GM12875 (cell line): ENCODE data around the gene TOR4A.
A peak's percentile ranks its signal among the peaks of the same experiment; 100 is the strongest.

Experiments used
- H3K4me3 ChIP-seq: one replicate; pipeline ENCODE4 v1.5.1; 2011; ENCODE audit warnings: low read depth, low read length, control low read depth
- CTCF ChIP-seq: IDR thresholded peaks from 2 replicates; pipeline ENCODE4 v1.5.1; 2011; ENCODE audit warnings: low read depth, mild to moderate bottlenecking, control low read depth, inconsistent platforms, low read length, moderate library complexity, borderline replicate concordance; ENCODE audit not compliant: insufficient read depth

Gene TOR4A

GRCh38 chr9:137301081-137301947 is 23.8 kb downstream of the TOR4A start:
- no peak for TF ChIP-seq CTCF
- peak overlapping the region; percentile 49 for H3K4me3 ChIP-seq

- TF ChIP-seq CTCF, result no peak
- peak within 1 kb of the TSS; percentile 49 for H3K4me3 ChIP-seq
Observed at GRCh38 chr9:137302118-137302448, 24.6 kb downstream of the TOR4A start, which contains the start of gene NRARP. NRARP (minus strand) TSS chr9:137302271; CDS start chr9:137301928, 343 bp downstream.

- peak; percentile 64 for TF ChIP-seq CTCF
- H3K4me3 ChIP-seq, result peak overlapping the region; percentile 49
Observed at GRCh38 chr9:137302449-137303150, 25.1 kb downstream of the TOR4A start.

GRCh38 chr9:137303151-137303892 is 25.8 kb downstream of the TOR4A start:
- H3K4me3 ChIP-seq, result no peak overlapping the region
- TF ChIP-seq CTCF, result no peak

GRCh38 chr9:137303893-137304382 is 26.4 kb downstream of the TOR4A start:
- no peak overlapping the region for H3K4me3 ChIP-seq
- no peak for TF ChIP-seq CTCF

- no peak for TF ChIP-seq CTCF
- H3K4me3 ChIP-seq, result no peak overlapping the region
Observed at GRCh38 chr9:137304383-137305059, 27.0 kb downstream of the TOR4A start.
